RPMI8226 (cell line): ENCODE results near the gene ACOT7.

Experiments
- DNase-seq: peaks from one replicate; pipeline ENCODE4 v3.0.0-alpha.2; 2015

The ACOT7 gene

GRCh38 chr1:6424000-6424565, 30.5 kb upstream of the ACOT7 start:
- DNase-seq, result no peak

DNA sequence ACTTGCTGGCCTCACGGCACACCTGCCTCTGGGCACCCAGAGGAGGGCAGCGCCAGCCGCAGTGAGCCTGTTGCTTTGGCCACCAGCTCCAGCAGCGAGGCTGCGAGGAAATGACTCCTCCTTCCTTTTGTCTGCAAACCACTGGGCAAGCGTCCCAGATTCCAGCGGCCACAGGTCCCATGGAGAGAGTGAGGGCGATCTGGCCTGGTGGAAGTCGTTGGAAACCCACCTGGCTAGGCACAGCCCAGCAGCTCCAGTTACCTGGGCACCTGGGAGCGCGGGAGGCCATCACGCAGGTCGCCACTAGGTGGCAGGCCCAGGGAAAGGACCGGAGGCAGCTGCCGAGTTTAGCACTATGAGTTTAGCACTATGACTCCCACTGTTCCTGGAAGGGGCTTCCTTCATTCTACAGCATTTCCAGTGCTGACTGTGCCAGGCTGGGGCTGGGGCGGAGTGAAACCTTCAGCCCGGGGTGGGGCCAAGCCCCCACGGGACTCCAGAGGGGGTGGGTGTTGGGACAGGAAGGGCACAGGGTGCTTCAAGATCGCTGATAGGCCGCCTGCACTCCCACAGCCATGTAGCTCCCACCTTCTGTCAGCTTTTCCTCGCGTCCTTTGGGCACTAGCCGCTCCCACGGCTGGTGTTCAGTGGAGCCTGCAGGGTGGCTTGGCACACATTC, 29.9 kb upstream of the ACOT7 start:
- peak; percentile 88 for DNase-seq

GRCh38 chr1:6421266-6421665, 27.7 kb upstream of the ACOT7 start:
- DNase-seq, result no peak

GRCh38 chr1:6420454-6421042, 27.0 kb upstream of the ACOT7 start:
- no peak for DNase-seq

GRCh38 chr1:6419804-6420453, 26.4 kb upstream of the ACOT7 start, which contains the start of gene HES2:
HES2 (minus strand) TSS chr1:6419919; CDS start chr1:6419820, 99 bp downstream.
- peak; percentile 58 for DNase-seq

GRCh38 chr1:6419397-6419803, 25.8 kb upstream of the ACOT7 start:
- DNase-seq, result no peak

DNA sequence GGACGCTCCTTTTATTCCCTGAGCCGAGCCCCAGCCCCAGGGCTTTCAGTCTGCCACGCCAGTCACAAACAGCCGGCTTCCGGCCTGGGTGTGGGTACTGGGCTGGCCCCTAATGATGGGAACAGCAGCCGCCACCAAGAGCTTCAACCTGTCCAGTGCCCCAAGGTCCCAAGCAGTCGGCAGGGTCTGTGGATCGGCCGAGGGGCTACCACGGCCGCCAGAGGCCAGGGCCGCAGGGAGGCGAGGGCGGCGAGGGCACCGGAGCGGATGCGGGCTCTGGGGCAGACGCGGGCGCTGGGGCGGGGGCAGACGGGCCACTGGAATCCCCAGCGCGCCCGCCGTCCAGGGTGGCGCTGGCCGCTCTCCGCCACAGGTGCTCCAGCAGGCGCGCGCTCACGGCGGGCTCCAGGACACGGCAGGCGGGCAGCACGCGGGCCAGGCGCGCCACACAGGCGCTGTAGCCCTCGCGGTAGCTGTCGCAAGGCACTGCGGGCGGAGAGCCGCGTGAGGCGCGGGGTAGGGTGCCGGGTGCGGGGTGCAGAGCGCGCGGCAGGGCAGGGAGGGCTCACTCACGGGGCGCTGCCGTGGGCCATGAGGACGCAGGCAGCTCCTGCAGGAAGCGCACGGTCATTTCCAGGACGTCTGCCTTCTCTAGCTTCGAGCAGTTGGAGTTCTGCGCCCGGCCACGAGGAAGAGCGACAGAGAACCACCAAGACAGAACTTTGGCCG, 25.3 kb upstream of the ACOT7 start:
- DNase-seq, result no peak

DNA sequence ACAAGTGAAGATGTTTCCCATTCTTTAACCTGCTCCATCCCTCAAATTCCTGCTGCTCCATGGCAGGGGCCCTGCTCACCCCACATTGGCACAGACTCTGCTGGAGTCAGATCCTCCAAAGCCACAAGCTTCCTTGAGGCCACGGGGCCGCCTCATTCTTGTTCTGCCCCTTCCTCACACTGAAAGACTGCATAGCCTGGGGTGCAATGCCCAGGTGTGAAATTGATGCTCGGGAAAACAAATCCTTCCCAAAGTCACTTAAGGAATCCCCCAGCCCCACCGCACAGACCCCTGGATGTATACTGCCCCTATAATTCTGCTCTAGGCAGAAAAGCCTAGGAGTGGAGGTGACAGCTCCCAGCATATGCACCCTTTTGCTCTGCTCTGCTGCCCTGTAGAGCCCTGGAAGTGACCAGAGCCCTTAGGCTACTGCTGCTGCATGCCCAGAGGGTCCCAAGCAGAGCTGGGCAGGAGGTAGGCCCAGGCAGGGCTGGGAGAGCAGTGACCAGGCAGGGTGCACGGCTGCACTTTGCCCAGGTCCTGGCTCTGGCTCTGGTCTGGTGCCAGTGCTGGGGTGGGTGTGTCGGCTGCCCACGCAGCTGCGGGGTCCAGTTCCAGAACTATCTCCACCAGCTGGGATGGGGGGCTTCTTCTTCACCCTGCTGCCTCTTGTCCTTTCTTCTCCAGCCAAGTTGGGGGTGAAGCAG, 24.5 kb upstream of the ACOT7 start:
- no peak for DNase-seq

DNA sequence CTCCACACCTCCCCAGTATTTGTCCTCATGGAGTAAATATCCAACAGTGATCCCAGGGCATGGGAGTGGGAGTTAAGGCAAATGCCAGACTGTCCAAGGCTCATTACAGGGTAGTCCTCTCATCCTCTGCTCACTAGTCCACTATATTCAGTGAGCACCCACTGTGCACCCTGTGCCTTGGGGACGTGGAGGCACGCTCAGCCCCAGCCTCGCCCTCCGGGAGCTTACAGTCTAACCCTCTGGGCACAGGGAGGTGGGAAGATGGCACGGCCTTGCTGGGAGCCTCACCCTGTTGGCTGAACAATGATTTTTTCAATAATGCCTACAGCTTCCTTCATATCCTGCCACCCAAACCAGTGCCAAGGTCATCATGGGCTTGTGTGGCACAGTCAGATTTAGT, 23.3 kb upstream of the ACOT7 start:
- DNase-seq, result no peak

DNA sequence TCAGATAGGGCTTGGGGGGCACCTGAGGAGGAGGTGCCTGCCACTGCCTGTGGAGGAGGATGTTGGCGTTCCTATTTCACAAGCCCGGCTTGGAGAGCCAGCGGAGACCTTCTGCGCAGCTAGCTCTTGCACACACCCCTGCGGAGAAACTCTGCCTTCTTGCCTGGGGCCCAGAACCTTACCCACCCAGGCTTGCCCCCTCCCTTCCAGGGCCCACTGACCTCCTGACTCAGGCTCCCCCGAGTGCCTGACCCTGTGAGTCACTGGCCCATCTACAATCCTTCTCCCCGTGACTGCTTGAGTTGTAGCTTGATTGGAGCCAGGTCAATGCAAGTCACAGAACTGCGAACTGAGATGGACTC, 22.7 kb upstream of the ACOT7 start:
- no peak for DNase-seq

DNA sequence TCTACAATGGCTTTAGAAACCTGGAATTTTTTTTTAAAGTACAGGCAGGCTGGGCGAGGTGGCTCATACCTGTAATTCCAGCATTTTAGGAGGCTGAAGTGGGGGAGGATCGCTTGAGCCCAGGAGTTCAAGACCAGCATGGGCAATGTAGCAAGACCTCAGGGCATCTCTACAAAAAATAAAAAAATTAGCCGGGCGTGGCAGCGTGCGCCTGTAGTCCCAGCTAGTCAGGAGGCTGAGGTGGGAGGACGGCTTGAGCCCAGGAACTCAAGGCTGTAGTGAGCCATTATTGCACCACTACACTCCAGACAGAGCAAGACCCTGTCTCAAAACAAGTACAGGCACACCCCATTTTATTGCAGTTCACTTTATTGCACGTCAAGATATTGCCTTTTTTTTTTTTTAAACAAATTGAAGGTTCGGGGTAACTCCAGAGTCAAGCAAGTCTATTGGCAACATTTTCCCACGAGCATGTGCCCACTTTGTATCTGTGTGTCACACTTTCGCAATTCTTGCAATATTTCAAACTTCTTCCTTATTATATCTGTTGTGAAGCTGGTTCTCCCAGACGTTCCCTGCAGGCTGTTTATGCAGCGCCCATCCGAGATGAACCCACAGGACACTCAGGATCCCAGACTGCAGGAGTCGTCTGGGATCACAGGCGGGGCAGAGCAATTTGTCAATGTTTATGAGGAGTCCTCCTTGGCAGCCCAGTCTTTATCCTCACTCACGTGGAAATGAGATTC, 21.5 kb upstream of the ACOT7 start:
- no peak for DNase-seq

DNA sequence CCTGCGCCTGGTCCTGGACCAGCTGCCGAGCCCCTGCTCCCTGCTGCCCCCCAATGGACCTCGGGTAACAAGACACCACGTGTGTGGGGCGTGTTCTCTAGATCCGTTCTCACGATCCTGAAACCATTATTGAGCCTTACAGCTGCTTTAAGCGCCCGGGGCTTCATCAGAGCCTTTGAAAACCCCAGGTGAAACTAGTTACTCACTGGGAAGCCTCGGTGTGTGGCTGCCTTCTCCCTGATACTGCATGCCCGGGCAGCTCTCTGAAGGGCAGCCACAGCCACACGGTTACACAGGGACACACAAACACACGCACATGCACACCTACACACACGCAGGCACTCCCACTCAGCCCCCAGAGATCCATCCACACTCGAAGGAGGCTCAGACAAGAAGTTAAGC, 20.9 kb upstream of the ACOT7 start:
- DNase-seq, result peak; percentile 88

GRCh38 chr1:6412896-6413295, 19.3 kb upstream of the ACOT7 start:
- DNase-seq, result no peak

DNA sequence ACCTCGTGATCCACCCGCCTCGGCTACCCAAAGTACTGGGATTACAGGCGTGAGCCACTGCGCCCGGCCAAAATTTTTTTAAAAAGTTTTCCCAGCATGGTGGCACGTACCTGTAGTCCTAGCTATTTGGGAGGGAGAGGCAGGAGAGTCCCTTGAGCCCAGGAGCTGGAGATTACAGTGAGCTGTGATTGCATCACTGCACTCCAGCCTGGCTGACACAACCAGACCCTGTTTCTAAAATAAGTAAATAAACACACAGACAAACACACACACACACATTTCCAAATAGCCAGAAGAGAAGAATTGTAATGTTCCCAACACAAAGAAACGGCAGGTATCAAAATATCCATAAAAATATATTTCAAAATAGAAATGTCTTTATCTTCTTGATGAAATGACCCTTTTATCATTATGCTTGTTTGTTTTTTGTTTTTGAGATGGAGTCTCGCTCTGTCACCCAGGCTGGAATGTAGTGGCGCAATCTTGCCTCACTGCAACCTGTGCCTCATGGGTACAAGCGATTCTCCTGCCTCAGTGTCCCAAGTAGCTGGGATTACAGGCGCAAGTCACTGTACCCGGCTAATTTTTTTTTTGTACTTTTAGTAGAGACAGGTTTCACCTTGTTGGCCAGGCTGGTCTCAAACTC, 16.8 kb upstream of the ACOT7 start:
- DNase-seq, result no peak

DNA sequence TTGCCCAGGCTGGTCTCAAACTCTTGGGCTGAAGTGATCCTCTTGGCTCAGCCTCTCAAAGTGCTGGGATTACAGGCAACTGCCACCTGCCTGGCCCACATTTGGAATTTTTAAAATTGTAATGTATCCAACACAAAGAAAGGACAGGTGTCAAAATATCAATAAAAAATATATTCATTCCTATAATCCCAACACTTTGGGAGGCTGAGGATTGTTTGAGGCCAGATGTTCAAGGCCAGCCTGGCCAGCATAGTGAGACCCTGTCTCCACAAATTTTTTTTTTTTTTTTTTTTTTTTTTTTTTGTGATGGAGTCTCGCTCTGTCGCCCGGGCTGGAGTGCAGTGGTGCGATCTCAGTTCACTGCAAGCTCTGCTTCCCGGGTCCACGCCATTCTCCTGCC, 16.2 kb upstream of the ACOT7 start:
- no peak for DNase-seq

- peak; percentile 52 for DNase-seq
Observed at GRCh38 chr1:6409053-6409452, 15.5 kb upstream of the ACOT7 start.

DNA sequence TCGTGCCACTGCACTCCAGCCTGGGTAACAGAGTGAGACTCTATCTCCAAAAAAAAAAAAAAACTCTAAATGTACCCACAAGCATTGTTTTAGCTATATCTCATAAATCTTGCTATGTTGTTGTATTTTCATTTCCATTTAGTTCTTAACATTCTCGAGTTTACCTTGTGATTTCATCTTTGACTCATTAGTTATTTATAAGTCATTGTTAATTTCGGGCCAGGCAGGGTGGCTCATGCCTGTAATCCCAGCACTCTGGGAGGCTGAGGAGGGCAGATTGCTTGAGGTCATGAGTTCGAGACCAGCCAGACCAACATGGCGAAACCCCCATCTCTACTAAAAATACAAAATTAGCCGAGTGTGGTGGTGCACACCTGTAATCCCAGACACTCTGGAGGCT, 14.5 kb upstream of the ACOT7 start:
- DNase-seq, result no peak

GRCh38 chr1:6401673-6402072, 8.1 kb upstream of the ACOT7 start:
- DNase-seq, result no peak

GRCh38 chr1:6399294-6399693, 5.7 kb upstream of the ACOT7 start:
- no peak for DNase-seq

GRCh38 chr1:6397844-6398441, 4.4 kb upstream of the ACOT7 start:
- no peak for DNase-seq

DNA sequence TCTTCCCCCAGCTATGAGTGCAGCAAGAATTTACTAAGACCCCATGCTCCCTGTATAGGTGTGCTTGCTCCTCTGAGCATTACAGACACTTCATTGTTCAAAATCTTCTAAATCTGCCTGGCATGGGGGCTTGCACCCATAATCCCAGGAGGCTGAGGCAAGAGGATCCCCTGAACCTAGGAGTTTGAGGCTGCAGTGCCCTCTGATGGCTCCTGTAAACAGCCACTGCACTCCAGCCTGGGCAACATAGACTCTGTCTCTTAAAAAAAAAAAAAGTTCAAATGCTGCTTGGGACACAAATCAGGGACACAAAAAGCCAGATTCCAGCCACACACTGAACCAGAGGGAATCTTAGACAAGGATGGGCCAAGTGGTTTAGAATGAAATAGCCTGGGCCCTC, 3.4 kb upstream of the ACOT7 start:
- peak; percentile 44 for DNase-seq
